Stimulated activated CD8-positive, alpha-beta memory T cell treated with anti-CD3 and anti-CD28 coated beads, Interleukin-4, amount 100 ng/mL, for 1 hour (primary cell): ENCODE data around the gene AKAP10.
"Not testable (repeated sequence)": the region's sequence is repeated elsewhere in the genome, so short reads cannot be mapped to it uniquely, and the experiment has no call there.

Source experiments
- DNase-seq, 2 donors: peaks; one replicate each; pipeline ENCODE4 v3.0.0-alpha.2; 2020; ENCODE audit warnings: low read depth in 2 of 2, low spot score in 1 of 2

The AKAP10 gene

DNA sequence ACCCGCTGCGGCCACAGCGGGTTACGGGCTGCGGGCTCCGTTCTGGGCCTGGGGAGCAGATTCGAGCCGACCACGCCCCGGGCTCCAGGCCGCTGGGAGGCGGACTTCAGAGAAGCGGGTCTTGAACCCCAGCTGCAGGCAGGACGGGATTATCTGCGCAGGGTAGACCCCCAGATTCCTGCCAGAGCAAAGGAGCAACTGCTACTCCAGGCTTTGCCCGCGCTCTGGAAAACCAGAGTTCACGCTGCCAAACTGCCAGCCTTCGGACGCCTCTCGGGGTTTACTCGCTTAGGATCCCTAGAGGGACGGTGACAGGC is 109.6 kb downstream of the AKAP10 start:
- no peak for DNase-seq

DNA sequence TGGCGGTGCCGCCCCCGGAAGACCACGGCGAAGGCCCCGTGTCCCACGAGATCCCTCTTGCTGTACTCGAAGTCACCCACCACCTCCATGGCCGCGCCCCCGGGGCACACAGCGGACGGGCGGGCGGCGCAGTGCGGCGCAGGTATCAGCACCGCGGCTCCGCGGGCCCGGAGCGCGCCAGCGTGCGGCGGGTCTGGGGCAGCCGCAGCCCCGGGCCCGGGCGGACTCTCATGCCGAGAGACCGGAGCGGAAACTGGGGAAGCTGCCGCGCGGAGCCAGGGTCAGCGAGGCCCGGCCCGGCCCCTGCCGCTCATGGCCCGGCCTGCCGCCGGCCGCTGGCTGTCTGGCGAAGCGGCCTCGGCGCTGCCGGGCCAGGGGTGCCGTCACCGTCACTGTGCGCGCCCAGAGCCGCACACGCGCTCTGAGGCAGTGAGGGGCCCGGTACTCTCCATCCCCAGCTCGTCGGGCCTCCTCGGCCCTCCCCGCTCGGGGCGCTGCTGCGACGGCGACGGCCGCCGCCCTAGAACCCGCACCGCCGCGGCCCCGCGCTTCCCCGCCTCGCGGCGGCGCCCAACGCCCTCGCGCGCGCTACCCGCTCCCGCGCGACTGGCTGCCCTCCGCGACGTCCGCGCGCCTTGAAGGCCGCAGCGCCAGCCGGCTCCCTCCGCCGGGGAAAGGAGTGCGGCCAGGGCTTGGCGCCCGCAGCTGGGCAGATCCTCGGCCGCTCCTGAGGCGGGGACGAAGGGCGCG is 110.1 kb downstream of the AKAP10 start, which contains the start of gene ULK2:
Gene ULK2, minus strand, starts transcription at position 608 of the 750 bp plus-strand sequence. Its CDS starts 519 bp downstream, at position 89.
- peak in 1 of 2 donors; percentile 11 for DNase-seq

DNA sequence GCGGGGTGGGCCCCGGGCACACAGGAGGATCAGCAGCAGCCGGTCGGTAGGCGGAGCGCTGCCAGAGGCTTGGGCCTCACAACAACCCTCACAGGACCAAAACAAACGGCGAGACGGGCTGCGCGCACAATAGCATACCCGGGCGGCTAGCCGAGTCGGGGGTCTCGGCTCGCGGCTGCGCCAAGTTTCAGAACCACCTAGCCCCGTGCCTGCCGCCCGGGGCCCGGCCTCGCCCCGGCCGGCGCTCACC is 110.6 kb downstream of the AKAP10 start:
- DNase-seq: peak in 1 of 2 donors; percentile 12

DNA sequence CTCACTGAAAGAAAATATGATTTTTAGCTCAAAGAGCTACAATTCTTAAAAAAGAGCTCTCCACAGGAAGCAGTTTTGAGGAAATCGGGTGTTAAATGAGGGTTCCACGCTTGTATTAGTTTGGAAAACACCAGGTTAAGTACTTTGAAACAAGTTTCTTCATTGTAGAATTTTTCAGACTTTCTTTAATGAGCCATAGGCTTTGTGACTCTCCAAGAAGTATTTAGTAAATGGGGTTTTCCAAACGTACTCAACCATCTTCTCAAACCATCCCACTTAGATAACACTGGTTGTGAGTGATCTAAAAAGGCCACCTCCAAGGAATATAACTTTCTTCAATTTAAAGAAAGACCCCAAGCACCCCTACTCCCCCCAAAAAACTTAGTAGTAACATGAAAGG is 112.6 kb downstream of the AKAP10 start:
- DNase-seq: no peak

DNA sequence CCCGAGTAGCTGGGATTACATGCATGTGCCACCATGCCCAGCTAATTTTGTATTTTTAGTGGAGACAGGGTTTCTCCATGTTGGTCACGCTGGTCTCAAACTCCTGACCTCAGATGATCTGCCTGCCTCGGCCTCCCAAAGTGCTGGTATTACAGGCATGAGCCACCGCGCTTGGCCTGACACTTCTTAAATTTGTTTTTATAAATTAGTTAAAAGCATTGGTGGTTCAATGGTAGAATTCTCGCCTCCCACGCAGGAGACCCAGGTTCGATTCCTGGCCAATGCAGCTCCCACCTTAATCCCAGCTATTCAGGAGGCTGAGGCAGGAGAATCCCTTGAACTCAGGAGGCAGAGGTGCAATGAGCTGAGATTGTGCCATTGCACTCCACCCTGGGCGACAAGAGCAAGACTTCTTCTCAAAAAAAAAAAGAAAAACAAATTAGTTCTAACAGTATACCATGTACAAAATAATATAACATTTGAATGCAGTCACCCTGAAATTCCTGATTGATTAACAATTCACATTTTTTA is 116.9 kb downstream of the AKAP10 start:
- DNase-seq: not testable (repeated sequence)

DNA sequence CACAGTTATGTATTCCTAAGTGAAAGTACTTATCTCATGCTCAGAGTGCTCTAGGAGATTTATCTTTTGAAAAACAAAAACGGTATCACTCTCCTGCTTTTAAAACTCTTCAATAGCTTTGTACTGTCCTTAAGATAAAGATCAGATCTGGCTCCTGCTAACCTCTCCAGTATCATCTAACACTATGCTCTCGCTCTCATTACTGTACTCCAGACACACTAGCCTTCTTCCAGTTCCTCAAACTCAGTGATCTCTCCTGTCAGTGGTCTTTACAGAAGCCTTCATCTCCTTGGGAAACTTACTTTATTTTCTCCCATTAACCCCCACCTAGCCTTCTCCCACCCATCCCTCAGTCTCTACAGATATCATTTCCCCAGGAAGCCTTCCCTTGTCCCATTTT is 120.0 kb downstream of the AKAP10 start:
- DNase-seq: no peak
